HG02642 (cell line): Measurements from ENCODE around the gene ZBTB46.
A peak's percentile ranks its signal among the peaks of the same experiment; 100 is the strongest.

ENCODE experiments used
- ATAC-seq: cut with Tn5 transposase; IDR thresholded peaks from one replicate; pipeline ENCODE4 v1.9.1; 2021; ENCODE audit warnings: mild to moderate bottlenecking; ENCODE audit not compliant: unreplicated experiment, poor library complexity

ZBTB46 gene

GRCh38 chr20:63711085-63711645 lies 119.9 kb downstream of the ZBTB46 start:
- no peak for ATAC-seq

DNA sequence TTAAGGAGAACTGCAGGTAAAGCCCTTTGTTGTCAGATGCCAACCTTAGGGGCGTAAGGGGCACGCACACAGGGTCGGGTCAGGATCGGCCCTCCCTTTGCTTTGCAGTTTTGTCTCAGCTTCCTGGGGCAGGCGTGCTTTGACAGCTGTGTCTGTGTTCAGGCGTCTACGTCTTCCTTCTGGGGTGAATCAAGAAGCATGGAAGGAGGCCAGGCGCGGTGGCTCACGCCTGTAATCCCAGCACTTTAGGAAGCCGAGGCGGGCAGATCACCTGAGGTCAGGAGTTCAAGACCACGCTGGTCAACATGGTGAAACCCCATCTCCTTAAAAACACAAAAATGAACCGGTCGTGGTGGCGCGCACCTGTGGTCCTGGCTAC lies 121.9 kb downstream of the ZBTB46 start:
- ATAC-seq = no peak

- ATAC-seq = peak; percentile 16
These were observed 122.5 kb downstream of the ZBTB46 start for GRCh38 chr20:63708301-63709148.

DNA sequence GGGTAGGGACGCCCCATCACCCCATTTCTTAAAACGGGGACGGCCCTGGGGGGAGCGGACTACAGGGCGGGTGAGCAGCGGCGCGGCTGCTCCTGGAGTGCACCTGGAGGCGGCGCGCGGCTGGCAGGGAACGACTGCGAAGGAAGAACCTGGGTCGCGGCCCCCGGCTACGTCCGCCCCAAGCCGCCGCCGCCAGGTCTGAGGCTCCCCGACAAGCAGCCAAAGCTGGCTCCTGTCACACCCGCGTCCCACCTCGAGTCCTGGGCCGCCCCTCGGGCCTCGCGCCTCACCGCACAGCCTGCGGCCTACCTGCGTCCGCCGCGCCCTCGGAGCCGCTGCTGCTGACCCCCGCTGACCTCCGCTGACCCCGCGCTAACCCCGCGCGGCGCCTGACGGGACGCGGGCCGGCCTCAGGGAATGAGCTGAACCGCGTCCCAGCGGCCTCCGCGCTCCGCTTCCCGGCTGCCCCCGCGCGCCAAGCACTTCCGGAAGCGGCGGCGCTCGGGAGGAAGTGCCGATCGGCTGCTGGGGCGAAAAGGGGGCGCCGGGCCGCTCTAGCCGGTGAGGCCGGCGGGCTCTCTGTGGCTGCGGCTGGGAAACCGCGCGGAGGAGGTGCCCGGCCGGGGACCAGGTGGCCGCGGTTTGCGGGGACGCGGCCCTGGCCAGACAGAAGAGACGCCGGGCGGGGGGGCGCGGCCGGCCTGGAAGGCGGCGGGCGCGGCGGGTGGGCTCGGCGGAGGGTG lies 123.3 kb downstream of the ZBTB46 start, which contains the start of the genes ARFRP1 and ZGPAT:
ARFRP1 (minus strand) TSS at position 419 of the 743 bp plus-strand sequence. CDS start 885 bp downstream, outside the sequence.
ZGPAT (plus strand) TSS at position 482 of the 743 bp plus-strand sequence. CDS start 542 bp downstream, outside the sequence.
- ATAC-seq = peak; percentile 69

DNA sequence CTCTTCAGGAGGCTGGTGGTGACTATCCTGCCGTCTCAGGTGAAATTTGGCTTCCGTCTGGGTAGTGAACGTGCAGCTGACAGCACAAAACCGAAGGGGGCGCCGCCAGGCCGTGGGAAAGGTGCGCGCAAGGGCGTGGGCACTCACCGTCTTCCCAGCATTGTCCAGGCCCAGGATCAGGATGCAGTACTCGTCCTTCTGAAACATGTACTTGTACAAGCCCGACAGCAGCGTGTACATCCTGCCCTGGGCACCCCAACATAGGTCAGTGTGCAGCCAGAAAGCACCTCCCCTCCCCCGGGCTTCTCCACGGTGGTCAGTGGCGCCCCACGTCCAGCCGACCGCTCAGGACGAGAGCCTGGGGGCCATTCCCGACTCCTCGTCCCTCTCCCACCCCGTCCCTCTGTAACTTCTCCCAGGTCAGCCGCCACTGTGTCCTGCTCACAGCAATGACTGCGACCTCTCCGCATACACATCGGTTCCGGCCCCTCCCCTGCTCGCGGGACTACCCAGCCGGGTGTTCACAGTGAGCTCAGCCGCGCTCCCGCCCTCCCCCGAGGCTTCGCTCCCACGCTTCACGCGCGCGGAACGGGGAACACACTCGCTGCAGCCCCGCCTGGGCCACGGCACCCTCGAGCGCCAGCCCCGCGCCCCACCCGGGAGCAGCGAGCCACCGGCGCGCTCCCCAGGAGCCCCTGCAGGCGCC lies 124.1 kb downstream of the ZBTB46 start:
- ATAC-seq = peak; percentile 24

DNA sequence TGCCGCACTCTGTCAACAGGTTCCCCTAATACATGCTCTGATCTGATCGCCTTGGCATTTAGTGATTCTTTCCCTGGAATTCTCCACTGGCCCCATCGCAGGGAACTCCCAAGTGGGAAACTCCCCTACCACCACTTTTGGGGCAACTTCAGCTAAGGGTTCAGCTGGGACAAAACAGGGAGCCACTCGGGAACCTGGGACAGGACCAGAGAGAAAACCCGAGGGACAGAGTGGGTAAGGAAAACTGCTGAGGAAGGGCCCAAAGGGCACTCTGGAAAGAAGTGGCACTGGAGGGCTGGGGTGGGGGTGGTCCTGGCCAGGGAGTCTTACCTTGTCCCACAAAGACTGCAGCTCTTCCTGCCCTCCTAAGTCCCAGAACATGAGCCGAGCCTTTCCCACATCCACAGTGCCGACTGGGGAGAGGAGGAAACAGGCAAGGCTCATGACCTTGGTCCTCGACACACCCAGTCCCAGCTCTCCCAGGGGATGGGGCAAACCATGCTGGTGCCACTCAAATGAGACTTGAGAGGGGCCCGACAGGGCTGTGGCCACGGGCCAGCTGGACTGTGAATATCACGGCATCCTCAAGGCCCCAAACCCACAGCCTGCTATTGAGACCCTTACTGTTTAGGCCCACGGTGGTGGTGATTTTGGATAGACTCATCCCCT lies 124.9 kb downstream of the ZBTB46 start:
- no peak for ATAC-seq

- no peak for ATAC-seq
These were observed 125.6 kb downstream of the ZBTB46 start for GRCh38 chr20:63705232-63706026.

- no peak for ATAC-seq
These were observed 126.3 kb downstream of the ZBTB46 start for GRCh38 chr20:63704749-63705117.

DNA sequence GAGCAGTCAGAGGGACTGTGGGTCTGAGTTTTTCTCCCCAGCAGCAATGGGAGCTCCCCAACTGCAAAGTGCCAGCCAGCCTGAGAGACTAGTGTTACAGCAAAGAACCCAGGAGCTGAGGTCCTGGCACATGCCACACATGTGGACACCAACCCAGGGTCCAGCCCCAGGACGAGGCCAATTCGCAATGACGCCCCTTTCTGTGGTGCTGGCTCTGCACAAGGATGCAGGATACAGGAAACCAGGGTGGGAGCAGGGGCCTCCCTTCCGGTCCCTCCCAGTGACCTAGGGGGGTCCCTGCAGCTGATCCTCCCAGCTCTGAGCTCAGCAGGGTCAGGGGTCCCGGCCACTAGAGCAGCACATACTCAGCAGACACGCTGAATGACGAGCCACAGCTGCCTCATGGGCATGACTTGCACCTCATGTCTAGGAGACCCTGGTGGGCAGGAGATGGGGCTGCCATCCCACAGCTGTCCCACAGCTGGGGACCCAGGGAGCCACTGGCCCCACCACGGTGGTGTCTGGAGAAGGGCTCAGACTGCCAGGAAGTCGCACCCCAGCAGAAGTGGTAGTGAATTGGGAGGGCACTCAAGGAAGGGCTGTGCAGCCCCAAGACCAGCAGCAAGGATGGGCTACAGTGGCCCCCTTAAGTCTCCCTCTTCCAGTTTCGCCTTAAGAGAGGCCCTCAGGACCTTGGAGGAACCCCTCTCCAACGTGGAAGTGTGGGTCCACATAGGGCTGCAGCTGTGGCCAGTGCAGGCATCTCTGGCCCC lies 126.9 kb downstream of the ZBTB46 start:
- ATAC-seq = no peak

DNA sequence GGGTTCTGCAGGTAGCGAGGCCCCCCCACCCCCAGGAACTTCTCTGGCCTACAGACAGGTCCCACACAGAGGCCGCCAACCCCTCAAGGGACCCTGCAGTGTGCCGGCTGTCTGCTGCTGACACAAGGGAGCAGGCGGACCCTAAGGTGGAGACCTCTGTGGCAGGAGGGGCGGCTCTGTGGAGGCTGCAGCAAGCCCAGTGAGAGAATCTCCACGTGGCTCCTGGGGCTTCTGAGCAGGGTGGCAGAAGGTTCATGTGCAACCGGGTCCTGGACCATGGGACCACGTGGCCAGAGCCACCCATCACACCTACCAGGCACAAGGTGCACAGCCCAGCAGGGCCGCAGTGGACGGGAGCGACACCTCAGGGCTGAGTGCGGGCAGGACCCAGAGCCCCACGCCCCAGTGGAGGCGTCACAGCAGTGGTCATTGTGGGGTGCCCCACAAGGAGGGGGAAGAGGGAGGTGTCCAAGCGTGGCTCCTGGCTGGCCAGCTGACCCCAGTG lies 127.5 kb downstream of the ZBTB46 start:
- no peak for ATAC-seq

DNA sequence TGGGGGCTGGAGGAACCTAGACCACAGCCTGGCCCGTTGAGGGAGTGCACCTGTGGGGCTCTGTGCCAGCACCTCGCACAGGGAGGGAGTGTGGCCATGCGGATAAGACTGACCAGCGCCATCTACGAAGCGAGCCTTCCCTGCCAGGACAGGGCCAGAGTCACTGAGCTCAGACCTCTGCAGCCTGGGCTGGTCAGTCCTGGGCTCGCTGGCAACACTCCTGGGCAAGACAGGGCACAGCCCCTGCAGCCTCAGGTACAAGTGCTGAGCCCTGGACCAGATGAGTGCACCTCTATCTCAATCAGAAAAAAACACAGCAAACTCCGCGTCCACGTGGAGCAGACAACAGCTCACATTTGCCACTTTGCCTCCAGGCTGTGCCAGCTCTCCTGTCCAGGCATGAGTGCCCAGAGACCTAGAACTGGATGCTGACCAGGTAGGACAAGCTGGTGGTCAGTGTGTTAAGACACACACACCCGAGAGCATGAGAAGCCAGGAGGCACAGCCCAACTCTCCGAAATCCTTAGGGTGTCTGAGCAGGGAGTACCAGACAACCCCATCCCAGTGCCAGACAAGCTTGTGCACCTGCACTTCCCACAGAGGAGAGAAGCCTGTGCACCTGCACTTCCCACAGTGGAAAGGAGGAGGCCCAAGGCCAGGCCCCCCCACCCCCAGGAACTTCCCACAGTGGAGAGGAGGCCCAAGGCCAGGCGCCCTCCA lies 128.2 kb downstream of the ZBTB46 start:
- no peak for ATAC-seq

DNA sequence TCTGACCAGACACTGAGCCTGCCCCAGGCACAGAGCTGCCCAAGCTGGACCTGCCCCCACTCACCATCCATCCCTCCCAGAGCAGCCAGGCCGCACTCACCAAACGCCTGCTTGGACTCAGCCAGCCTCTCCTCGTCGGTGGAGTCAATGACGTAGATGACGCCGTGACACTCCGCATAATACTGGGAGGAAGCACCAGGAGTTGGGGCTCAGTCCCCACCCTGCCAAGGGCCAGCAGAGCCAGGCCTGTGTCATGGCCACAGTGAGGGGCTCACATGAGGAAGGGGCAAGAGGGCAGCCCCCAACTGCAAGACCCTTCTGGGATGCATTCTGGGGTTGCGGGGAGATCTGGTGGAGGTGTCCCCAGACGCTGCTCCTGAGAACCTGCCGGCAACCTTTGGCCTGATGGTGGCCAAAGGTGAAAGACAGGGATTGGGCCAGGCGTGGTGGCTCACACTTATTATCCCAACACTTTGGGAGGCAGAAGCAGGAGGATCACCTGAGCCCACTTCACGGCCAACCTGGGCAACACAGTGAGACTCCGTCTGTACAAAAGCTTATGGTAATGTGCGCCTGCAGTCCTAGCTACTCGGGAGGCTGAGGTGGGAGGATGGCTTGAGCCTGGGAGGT lies 128.9 kb downstream of the ZBTB46 start:
- ATAC-seq = no peak

- no peak for ATAC-seq
These were observed 129.6 kb downstream of the ZBTB46 start for GRCh38 chr20:63701329-63702035.

- ATAC-seq = no peak
These were observed 130.1 kb downstream of the ZBTB46 start for GRCh38 chr20:63701051-63701328.

- no peak for ATAC-seq
These were observed 130.6 kb downstream of the ZBTB46 start for GRCh38 chr20:63700199-63701050.
